Stimulated activated CD4-positive, alpha-beta T cell treated with anti-CD3 and anti-CD28 coated beads, Interleukin-1b, Interleukin-23, amount 100 ng/mL, for 1 hour (primary cell): ENCODE data around the gene KIF2A.

Experiments
- DNase-seq, 2 donors: peaks; one replicate each; pipeline ENCODE4 v3.0.0-alpha.2; 2020; ENCODE audit warnings: low read depth in 2 of 2

KIF2A gene

GRCh38 chr5:62385131-62385530 lies 79.1 kb downstream of the KIF2A start:
- DNase-seq, result no peak

GRCh38 chr5:62385816-62386400 lies 79.9 kb downstream of the KIF2A start:
- DNase-seq, result no peak

- no peak for DNase-seq
Observed at GRCh38 chr5:62386824-62387223, 80.8 kb downstream of the KIF2A start.

- DNase-seq, result no peak
Observed at GRCh38 chr5:62395210-62395950, 89.4 kb downstream of the KIF2A start.

- peak; percentile 78 to 81 for DNase-seq
Observed at GRCh38 chr5:62403411-62404250, 97.6 kb downstream of the KIF2A start, which contains the start of gene DIMT1. Gene DIMT1 (minus strand): TSS chr5:62403905. CDS start chr5:62403772, 133 bp downstream.

- DNase-seq, result peak; percentile 94 to 96
Observed at GRCh38 chr5:62412549-62413329, 106.7 kb downstream of the KIF2A start, which contains the start of gene IPO11. Gene IPO11 (plus strand): TSS chr5:62412763. CDS start chr5:62437280, 24,517 bp downstream.

GRCh38 chr5:62413711-62414110 lies 107.7 kb downstream of the KIF2A start:
- no peak for DNase-seq

- no peak for DNase-seq
Observed at GRCh38 chr5:62418462-62419076, 112.6 kb downstream of the KIF2A start.

GRCh38 chr5:62419609-62420008 lies 113.6 kb downstream of the KIF2A start:
- no peak for DNase-seq

- no peak for DNase-seq
Observed at GRCh38 chr5:62421414-62421813, 115.4 kb downstream of the KIF2A start.

GRCh38 chr5:62424763-62425162 lies 118.8 kb downstream of the KIF2A start:
- DNase-seq, result no peak

GRCh38 chr5:62431735-62432620 lies 126.0 kb downstream of the KIF2A start:
- no peak for DNase-seq

GRCh38 chr5:62432621-62433064 lies 126.6 kb downstream of the KIF2A start:
- DNase-seq, result no peak
